CD4-positive, alpha-beta T cell treated with Interleukin-1 beta for 1 hour (primary cell): Measurements from ENCODE around the gene BMP7.

Experiments
- DNase-seq, 2 donors: peaks; one replicate each; pipeline ENCODE4 v3.0.0-alpha.2; 2020 to 2022

Gene BMP7

GRCh38 chr20:57266291-57267157 is at the start of gene BMP7:
Gene BMP7 (minus strand): TSS chr20:57266641. CDS start chr20:57266122, 519 bp downstream.
- DNase-seq = no peak

- DNase-seq = no peak
Observed at GRCh38 chr20:57315976-57316480, 49.6 kb upstream of the BMP7 start.

- no peak for DNase-seq
Observed at GRCh38 chr20:57315083-57315975, 48.9 kb upstream of the BMP7 start.

- DNase-seq = no peak
Observed at GRCh38 chr20:57313951-57314350, 47.5 kb upstream of the BMP7 start.

- no peak for DNase-seq
Observed at GRCh38 chr20:57313230-57313629, 46.8 kb upstream of the BMP7 start.

GRCh38 chr20:57312138-57312537 is 45.7 kb upstream of the BMP7 start:
- no peak for DNase-seq

GRCh38 chr20:57310821-57311514 is 44.5 kb upstream of the BMP7 start:
- DNase-seq = no peak

- DNase-seq = no peak
Observed at GRCh38 chr20:57309544-57310115, 43.2 kb upstream of the BMP7 start.

GRCh38 chr20:57308451-57309271 is 42.2 kb upstream of the BMP7 start:
- DNase-seq = no peak

GRCh38 chr20:57306747-57307146 is 40.3 kb upstream of the BMP7 start:
- DNase-seq = no peak

- no peak for DNase-seq
Observed at GRCh38 chr20:57301026-57301425, 34.6 kb upstream of the BMP7 start.

- no peak for DNase-seq
Observed at GRCh38 chr20:57298457-57298856, 32.0 kb upstream of the BMP7 start.

- DNase-seq = no peak
Observed at GRCh38 chr20:57294550-57294949, 28.1 kb upstream of the BMP7 start.

- no peak for DNase-seq
Observed at GRCh38 chr20:57293995-57294394, 27.6 kb upstream of the BMP7 start.

GRCh38 chr20:57292611-57293010 is 26.2 kb upstream of the BMP7 start:
- no peak for DNase-seq

- no peak for DNase-seq
Observed at GRCh38 chr20:57291694-57292093, 25.3 kb upstream of the BMP7 start.

GRCh38 chr20:57291003-57291402 is 24.6 kb upstream of the BMP7 start:
- no peak for DNase-seq

- DNase-seq = no peak
Observed at GRCh38 chr20:57290178-57290484, 23.7 kb upstream of the BMP7 start.

GRCh38 chr20:57289391-57290177 is 23.1 kb upstream of the BMP7 start:
- no peak for DNase-seq

- DNase-seq = no peak
Observed at GRCh38 chr20:57288651-57289277, 22.3 kb upstream of the BMP7 start.

GRCh38 chr20:57287901-57288300 is 21.5 kb upstream of the BMP7 start:
- no peak for DNase-seq
